PC-9 (cell line): ENCODE data around the gene KAT6B. TPM values are rescaled to one million over a fixed set of nuclear protein-coding genes. Genes with fewer than 3 reads are reported as not detected.

Experiments
- BruUV-seq: library from RNA; stranded (reverse); fragments of 400-500 nt; replicated peaks from 2 replicates; lab custom pipeline; 2021; lab: Mats Ljungman, UMichigan
- CTCF ChIA-PET: fragments of 300-600 bp; sonication (Branson Sonifier 250); formaldehyde crosslinking; loops from one replicate; lab custom pipeline; 2022; ENCODE audit warnings: antibody characterized with exemption; lab: Charles Lee
- POLR2A ChIA-PET: fragments of 300-600 bp; sonication (Branson Sonifier 250); formaldehyde crosslinking; loops from one replicate; lab custom pipeline; 2022; ENCODE audit warnings: antibody characterized with exemption; ENCODE audit not compliant: unreplicated experiment; lab: Charles Lee
- DNase-seq, 2 experiments: peaks; one replicate each; pipeline versions ENCODE4 v3.0.0 to v3.0.0-alpha.2; 2015 to 2022; ENCODE audit warnings: mixed read lengths in 1 of 2
- H2AFZ ChIP-seq: fragments of 200-600 bp; sonication (generic); 2 replicates; pipeline ENCODE4 v1.8.1; 2017; ENCODE audit warnings: antibody characterized with exemption
- H3F3A ChIP-seq: fragments of 200-600 bp; sonication (generic); 2 replicates; pipeline ENCODE4 v1.8.1; 2017; ENCODE audit warnings: antibody characterized with exemption, mild to moderate bottlenecking, low read depth; ENCODE audit not compliant: insufficient read depth
- H3K27ac ChIP-seq: fragments of 200-600 bp; sonication (generic); 2 replicates; pipeline ENCODE4 v1.6.1; 2016; ENCODE audit warnings: mixed run types
- H3K27me3 ChIP-seq: fragments of 200-600 bp; sonication (generic); 2 replicates; pipeline ENCODE4 v1.6.1; 2016; ENCODE audit warnings: low read depth, mixed run types; ENCODE audit not compliant: insufficient read depth
- H3K36me3 ChIP-seq: fragments of 200-600 bp; sonication (generic); 2 replicates; pipeline ENCODE4 v1.6.1; 2016; ENCODE audit warnings: low read depth, mixed run types
- H3K4me1 ChIP-seq: fragments of 200-600 bp; sonication (generic); replicated peaks from 2 replicates; pipeline ENCODE4 v1.6.1; 2016; ENCODE audit warnings: mixed run types; ENCODE audit not compliant: insufficient read depth
- H3K4me2 ChIP-seq: fragments of 200-600 bp; sonication (generic); 2 replicates; pipeline ENCODE4 v1.6.1; 2017; ENCODE audit warnings: mixed run types
- H3K4me3 ChIP-seq: fragments of 200-600 bp; sonication (generic); 2 replicates; pipeline ENCODE4 v1.6.1; 2016; ENCODE audit warnings: mixed run types
- H3K79me2 ChIP-seq: fragments of 200-600 bp; sonication (generic); 2 replicates; pipeline ENCODE4 v1.6.1; 2017; ENCODE audit warnings: low read depth, mixed run types
- H3K9me2 ChIP-seq: fragments of 200-600 bp; sonication (generic); 2 replicates; pipeline ENCODE4 v1.8.1; 2017; ENCODE audit warnings: mild to moderate bottlenecking; ENCODE audit not compliant: insufficient read depth
- H3K9me3 ChIP-seq: fragments of 200-600 bp; sonication (generic); 2 replicates; pipeline ENCODE4 v1.8.1; 2016; ENCODE audit warnings: low read depth; ENCODE audit not compliant: insufficient read depth
- H4K20me1 ChIP-seq: fragments of 200-600 bp; sonication (generic); 2 replicates; pipeline ENCODE4 v1.8.1; 2017; ENCODE audit not compliant: insufficient read depth
- EZH2 ChIP-seq: fragments of 200-600 bp; sonication (generic); IDR thresholded peaks from 2 replicates; pipeline ENCODE4 v1.8.0; 2017; ENCODE audit warnings: antibody characterized with exemption, low read depth
- intact Hi-C: fragments of 100-400 bp; cut with micrococcal nuclease; formaldehyde crosslinking; loops from one replicate; pipeline ENCODE4 v1.10.0; 2022; ENCODE audit not compliant: unreplicated experiment
- total RNA-seq: library from RNA; stranded (reverse); gene quantifications from 2 replicates; pipeline ENCODE4 v1.2.3, GENCODE V29; 2021
- TF ChIP-seq, protein P1 (sequence below): fragments of 200-600 bp; sonication (generic); conservative IDR thresholded peaks from 2 replicates; pipeline ENCODE4 v1.6.1; 2017; ENCODE audit warnings: mixed run types, antibody characterized with exemption, mild to moderate bottlenecking, moderate library complexity

The KAT6B gene
- total RNA-seq, 1 experiment from 2014 or later = 30.9 TPM

DNA sequence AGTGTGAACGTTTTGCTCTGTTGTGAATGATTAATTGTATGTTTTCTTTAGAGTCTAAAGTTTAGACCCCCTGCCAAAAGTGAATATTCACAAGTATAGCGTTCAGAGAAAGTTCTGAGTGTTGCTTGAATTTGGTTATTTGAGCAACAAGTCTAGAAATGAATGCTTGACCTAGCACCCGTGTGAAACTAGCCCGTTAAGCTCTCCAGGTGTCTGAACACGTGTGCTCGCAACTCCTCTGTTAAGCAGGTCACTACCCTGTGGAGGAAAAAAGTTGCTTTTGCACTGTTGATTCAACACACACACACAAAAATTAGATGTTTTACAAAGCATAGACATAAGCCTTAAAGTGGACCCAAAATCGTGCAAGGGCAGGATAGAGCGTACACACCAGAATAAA lies 206.4 kb downstream of the KAT6B start:
- BruUV-seq = no TSS peak
- DNase-seq = no peak
- Histone ChIP-seq H4K20me1 (no peaks in the 10 kb centered on the region), H3K79me2 (no peaks in the 10 kb centered on the region), H3K27me3 (no peaks in the 10 kb centered on the region), H3K4me3 (no peak overlapping the region), H3K9me3 (no peaks in the 10 kb centered on the region), H3K27ac (no peak overlapping the region), H3K4me2 (no peak overlapping the region), H2AFZ (no peak overlapping the region), H3K9me2 (no peaks in the 10 kb centered on the region), H3K36me3 (peaks cover 4% of the 10 kb centered on the region; the same call in 1 of the 2 replicates), H3F3A (no peaks in the 10 kb centered on the region), H3K4me1 (no peaks in the 10 kb centered on the region)
- intact Hi-C loops = no loop called here
- CTCF ChIA-PET = no interaction called here
- POLR2A ChIA-PET = no interaction called here
- TF ChIP-seq, protein P1, sequence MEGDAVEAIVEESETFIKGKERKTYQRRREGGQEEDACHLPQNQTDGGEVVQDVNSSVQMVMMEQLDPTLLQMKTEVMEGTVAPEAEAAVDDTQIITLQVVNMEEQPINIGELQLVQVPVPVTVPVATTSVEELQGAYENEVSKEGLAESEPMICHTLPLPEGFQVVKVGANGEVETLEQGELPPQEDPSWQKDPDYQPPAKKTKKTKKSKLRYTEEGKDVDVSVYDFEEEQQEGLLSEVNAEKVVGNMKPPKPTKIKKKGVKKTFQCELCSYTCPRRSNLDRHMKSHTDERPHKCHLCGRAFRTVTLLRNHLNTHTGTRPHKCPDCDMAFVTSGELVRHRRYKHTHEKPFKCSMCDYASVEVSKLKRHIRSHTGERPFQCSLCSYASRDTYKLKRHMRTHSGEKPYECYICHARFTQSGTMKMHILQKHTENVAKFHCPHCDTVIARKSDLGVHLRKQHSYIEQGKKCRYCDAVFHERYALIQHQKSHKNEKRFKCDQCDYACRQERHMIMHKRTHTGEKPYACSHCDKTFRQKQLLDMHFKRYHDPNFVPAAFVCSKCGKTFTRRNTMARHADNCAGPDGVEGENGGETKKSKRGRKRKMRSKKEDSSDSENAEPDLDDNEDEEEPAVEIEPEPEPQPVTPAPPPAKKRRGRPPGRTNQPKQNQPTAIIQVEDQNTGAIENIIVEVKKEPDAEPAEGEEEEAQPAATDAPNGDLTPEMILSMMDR = no peak
- no peak for TF ChIP-seq EZH2

GRCh38 chr10:75033399-75034130 lies 207.2 kb downstream of the KAT6B start:
- H3K27ac ChIP-seq = no peak overlapping the region
- no peak for TF ChIP-seq EZH2
- TF ChIP-seq, protein P1 = no peak
- no peaks in the 10 kb centered on the region for H3F3A ChIP-seq
- ChIA-PET POLR2A (interaction anchor here (0.6 kb wide), 1 partner anchor 1221 kb away, joined by 25 read pairs; no protein-coding TSS in a partner anchor), CTCF (no interaction called here)
- H3K4me2 ChIP-seq = no peak overlapping the region
- no peaks in the 10 kb centered on the region for H3K9me3 ChIP-seq
- BruUV-seq = no TSS peak
- H4K20me1 ChIP-seq = no peaks in the 10 kb centered on the region
- H3K4me1 ChIP-seq = no peaks in the 10 kb centered on the region
- no peaks in the 10 kb centered on the region for H3K79me2 ChIP-seq
- no peak for DNase-seq
- H3K27me3 ChIP-seq = no peaks in the 10 kb centered on the region
- intact Hi-C loops = no loop called here
- H2AFZ ChIP-seq = no peak overlapping the region
- no peak overlapping the region for H3K4me3 ChIP-seq
- no peaks in the 10 kb centered on the region for H3K36me3 ChIP-seq
- H3K9me2 ChIP-seq = no peaks in the 10 kb centered on the region

DNA sequence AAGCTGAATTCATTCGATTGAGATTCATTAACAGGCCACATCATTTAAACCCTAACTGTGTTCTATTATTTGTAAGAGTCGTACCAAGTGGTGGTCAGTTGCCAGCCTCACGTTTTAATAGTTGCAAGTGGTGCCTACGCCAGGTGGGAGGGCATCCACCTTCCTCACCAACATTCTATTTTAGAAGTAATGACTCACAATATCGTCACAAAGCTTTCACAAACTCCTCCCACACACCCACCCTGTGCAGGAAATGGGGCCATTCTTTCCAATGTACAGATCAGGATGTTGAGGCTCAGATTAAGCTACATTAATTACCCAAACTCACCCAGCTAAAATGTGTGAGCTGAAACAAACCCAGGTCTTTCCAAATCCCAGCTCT lies 207.7 kb downstream of the KAT6B start:
- intact Hi-C loops = no loop called here
- CTCF ChIA-PET = no interaction called here
- Histone ChIP-seq H3K27me3 (no peaks in the 10 kb centered on the region), H3K36me3 (no peaks in the 10 kb centered on the region), H3K79me2 (no peaks in the 10 kb centered on the region), H4K20me1 (no peaks in the 10 kb centered on the region), H2AFZ (no peak overlapping the region), H3K4me2 (no peak overlapping the region), H3K4me3 (no peak overlapping the region), H3F3A (no peaks in the 10 kb centered on the region), H3K9me2 (no peaks in the 10 kb centered on the region), H3K27ac (no peak overlapping the region), H3K9me3 (no peaks in the 10 kb centered on the region), H3K4me1 (no peaks in the 10 kb centered on the region)
- DNase-seq = no peak
- no TSS peak for BruUV-seq
- TF ChIP-seq EZH2 = no peak
- TF ChIP-seq, protein P1 = no peak
- POLR2A ChIA-PET = no interaction called here
